Amniotic stem cell (primary cell): ENCODE data around the gene MS4A15.
"Not testable (repeated sequence)": the region's sequence is repeated elsewhere in the genome, so short reads cannot be mapped to it uniquely, and the experiment has no call there.

Experiments
- DNase-seq: peaks from one replicate; lab custom pipeline; 2025; lab: John Stamatoyannopoulos, UW

The MS4A15 gene

DNA sequence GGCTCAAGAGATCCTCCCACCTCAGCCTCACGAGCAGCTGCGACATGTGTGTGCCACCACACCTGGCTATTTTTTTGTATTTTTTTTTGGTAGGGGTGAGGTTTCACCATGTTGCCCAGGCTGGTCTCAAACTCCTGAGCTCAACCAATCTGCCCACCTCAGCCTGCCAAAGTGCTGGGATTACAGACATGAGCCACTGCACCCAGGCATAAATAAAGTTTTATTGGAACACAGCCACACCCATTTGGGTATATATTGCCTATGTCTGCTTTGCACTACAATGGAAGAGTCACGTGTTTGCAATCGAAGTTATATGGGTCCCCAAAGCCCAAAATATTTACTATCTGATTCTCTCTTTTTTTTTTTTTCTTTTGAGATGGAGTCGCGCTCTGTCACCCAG is 1.8 kb upstream of the MS4A15 start:
- DNase-seq = no peak

DNA sequence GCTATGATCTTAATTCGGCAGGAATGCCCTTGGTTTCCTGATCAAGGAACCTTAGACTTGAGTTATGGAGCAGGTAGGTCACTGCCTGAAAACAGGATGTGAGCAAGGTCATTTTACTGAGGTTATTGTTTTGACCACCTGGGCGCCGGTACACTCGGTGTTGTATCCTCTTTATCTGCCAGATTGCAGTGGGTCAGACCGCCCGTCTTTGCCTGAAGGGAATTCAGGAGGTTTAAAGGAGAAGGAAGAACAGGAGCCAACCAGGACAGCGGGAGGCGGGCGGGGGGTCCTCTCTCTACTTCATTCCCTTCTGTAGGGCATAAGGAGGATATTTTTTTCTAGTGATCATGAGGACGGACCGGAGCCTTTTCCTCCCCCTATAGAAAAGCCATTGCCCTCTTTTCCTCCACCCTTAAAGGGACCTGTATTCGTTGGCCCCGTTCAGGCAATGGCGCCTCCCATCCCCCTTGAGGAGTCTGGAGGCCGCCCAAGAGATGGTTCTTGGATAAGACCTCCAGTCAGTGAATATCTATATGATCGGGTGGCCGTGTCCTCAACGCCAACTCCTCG is 649 bp downstream of the MS4A15 start:
- no peak for DNase-seq

DNA sequence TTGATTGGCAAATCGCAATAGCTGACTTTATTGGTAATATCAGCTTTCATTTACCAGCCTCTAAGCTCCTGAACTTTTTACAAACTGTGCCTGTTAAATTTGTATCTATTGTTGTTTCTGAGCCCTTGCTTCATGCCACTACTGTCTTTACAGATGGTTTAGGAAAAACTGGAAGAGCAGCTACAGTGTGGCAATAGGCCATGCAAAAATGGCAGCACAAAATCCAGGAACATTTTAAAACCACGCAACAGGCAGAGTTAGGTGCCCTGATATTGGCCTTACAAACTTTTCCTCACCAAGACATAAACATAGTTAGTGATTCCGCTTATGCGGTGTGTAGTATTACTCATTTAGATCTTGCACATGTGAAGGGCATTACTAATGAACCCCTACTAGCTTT is 2.0 kb downstream of the MS4A15 start:
- not testable (repeated sequence) for DNase-seq

DNA sequence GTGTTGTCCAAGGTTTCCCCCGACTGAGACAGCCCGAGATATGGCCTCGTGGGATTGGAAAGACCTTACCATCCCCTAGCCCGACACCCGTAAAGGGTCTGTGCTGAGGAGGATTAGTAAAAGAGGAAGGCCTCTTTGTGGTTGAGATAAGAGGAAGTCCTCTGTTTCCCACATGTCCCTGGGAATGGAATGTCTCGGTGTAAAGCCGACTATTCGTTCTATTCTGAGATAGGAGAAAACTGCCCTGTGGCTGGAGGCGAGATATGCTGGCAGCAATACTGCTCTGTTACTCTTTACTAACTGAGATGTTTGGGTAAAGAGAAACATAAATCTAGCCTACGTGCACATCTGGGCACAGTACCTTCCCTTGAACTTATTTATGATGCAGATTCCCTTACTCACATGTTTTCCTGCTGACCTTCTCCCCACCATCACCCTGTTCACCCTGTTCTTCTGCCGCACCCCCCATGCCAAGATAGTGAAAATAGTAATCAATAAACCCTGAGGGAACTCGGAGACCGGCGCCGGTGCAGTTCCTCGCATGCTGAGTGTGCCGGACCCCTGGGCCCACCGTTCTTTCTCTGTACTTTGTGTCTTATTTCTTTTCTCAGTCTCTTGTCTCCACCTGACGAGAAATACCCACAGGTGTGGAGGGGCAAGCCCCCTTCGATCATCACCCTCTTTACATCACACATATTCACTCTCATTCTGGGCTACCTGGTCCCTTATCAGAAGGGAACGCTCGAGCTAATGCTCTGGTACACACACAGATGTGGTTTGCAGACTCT is 3.0 kb downstream of the MS4A15 start:
- DNase-seq = not testable (repeated sequence)

DNA sequence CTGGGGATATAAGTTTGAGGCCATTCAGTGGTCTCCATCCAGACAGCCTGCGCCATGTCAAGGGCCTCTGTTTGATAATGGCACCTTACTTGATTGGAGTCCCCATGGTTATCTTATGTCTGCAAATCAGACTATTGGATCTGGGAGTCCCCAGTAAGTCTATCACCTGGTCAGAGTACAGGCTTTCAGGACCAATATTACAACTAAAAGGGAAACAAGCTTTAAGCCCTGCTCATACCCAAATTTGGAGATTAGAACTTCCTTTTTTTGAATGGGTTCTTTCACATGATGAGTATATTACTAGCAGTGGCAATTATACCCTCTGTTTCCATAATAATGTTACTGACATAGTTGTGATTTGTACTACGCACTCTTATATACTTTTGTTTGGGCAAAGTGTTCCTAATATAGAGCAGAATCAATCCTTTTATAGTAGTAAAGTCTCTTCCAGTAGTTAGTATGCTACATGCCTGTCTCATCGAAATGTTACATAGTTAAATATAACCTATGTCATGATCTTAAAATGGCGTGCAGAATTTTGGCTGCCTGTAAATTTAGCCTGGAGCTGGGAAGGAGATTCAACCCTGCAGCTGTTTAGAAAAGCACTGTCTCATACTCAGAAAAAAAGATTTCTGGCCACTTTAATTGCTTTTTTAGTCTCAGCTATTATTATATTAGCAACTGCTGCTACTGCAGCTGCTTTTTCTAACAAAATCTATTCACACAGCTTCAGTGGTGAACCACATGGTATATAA is 4.9 kb downstream of the MS4A15 start:
- no peak for DNase-seq

DNA sequence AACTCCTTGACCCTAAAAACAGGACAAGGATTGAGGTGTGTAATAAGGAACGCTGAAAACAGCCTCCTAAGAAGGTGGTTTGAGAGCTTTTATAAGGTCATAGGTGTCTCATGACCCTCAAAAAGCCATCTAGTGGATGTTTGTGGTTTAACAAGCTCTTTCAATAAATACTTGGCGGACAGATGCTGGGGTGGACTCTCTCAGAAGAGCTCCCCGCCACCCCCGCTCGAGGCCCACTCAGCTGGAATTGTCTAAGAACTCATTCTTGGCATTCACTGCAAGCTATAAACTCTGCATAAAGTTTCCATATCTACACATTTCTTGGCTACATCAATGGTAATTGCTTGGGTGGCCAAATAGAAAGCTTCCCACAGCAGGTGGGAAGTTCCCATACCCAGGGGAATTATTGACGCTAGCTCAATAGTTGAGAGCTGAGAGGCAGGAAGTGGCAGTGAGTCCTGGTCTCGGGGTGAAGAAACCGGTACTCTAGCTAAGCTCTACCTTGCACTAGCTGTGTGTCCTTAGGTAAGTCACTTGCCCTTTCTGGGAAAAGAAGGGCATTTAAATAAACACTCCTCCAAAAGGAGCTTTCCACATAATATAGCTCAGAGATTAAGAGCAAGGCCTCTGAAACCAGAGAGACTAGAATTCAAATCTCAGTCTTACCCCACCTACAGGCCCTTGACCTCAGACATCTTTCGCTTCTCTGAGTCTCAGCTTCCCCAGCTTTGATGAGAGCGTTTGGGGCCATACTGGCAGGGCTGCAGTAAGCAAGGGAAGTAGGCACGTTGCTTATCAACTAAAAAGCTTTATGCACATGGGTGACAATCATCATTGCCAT is 6.4 kb downstream of the MS4A15 start:
- DNase-seq = no peak

DNA sequence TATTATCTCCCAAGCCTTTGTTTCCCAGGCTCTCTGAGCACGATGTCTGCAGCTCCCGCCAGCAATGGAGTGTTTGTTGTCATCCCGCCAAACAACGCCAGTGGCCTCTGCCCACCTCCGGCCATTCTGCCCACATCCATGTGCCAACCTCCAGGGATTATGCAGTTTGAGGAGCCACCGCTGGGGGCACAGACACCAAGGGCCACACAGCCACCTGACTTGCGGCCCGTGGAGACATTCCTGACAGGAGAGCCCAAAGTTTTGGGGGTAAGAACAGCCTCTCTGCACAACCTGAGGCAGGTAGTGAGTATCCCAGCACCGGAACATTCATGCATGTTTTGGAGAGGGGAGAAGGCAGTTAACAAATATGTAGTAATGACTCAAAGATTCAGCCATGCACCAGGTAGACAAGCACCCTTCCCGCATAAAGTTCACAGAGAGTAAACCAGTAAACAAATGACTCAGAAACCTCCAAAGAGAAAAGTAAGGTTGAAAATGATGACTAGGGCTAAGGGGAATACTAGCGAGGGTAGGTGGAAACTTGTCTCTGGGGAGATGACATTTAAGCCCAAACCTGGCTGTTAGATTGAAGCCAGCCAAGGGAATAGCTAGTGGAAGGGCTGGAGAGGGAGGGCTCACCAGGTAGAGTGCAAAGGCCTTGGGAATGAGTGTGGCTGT is 7.2 kb downstream of the MS4A15 start:
- DNase-seq = no peak

DNA sequence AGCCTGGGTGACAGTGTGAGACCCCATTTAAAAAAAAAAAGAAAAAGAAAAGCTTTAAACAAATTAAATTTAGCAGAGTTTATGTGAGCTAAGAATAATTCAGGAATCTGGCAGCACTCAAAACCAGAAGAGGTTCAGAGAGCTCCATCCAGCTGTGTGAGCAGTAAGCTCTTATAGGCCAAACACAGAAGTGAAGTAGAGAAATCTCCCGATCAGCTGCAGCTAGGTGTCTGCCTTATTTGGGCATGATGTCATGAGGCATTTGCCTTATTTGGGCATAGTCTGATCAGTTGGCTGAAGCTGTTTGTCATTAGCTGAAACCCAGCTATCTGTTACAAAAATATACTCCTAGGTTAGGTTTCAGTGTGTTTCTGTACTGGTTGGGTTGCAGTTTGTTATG is 8.2 kb downstream of the MS4A15 start:
- no peak for DNase-seq

DNA sequence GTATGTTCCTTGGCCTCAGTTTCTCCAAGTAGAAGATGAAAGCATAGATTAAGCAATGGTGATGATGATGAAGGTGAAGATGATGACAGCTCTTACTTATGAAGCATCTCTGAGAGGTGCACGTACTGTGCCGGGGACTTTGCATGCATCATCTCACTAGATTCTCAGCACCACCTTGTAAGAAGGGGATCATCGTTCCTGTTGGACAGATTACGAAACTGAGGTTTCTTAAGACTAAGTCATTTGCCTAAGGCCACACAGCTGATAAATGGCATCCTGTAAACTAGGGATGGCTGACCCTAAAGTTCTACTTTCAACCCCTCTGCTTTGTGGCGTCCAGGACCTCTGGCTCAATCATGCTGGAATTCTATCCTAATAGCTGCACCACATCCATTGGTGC is 8.7 kb downstream of the MS4A15 start:
- DNase-seq = no peak

DNA sequence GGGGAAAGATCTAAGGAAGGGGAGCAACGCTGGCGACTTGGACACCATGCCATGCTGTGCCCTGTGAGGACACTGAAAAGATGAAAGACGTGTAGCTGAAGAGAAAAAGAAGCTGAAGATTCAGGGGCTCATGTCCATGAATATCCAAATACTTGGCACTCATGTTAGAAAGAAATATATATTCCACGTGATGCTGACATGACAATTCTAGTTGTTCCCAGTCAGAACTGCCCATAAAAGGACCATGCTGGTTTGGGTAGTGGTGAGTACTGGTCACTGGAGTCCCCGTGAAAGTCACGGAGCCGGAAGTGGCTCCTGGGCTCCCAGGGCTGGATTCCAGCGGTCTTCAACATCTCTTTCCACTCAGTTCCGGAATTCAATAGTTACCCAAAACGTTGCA is 9.9 kb downstream of the MS4A15 start:
- DNase-seq = no peak

DNA sequence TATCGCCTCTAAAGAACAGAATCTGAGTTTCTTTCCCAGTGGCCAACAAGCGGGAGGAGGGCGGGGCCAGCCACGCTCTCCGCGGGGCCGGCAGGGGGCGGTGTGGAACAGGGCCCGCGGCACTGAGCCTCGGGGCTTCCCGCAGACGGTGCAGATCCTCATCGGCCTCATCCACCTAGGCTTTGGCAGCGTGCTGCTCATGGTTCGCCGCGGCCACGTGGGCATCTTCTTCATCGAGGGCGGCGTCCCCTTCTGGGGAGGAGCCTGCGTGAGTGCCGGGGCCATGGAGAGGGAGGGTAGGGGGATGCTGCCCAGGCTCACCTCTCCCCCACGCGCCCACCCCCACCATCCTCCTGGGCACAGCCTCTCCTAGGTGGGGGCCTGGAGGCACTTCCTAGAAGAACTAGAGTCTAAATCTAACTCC is 10.7 kb downstream of the MS4A15 start:
- no peak for DNase-seq

DNA sequence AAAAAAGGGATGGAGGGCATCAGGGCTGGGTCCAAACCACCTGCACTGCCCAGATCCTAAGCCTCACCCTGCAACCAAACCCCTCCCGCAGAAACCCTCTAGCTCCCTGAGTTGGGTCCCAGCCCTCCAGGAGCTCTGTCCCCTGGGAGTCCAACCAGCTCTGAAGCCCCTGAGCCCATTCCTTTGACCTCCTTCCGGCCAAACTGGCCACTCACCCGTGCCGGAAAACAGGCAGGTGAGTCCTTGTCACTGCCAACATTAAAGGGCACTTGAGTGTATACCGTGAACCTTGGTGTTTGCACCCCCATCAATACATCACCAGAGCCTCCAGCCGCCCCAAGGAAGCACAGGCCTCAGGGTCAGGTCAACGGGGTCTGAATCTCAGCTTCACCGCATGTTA is 11.5 kb downstream of the MS4A15 start:
- DNase-seq = no peak

DNA sequence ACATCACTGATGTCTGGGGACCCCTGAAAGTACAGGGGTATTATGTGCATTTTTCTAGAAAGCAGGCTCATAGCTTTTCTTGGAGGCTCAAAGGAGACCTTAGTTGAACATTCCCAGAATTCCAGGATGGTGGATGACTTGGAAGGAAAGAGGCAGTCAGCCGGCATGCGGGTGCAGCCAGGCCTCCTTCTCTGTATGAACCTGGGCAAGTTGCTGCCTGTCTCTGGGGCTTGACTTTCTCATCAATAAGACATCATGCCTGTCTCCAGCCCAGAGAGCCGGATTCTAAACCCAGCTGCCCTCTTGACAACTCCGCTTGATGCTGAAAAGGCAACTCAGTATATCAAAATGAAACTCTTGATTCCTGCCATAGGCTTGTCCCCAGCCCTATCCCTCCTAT is 12.6 kb downstream of the MS4A15 start:
- no peak for DNase-seq

DNA sequence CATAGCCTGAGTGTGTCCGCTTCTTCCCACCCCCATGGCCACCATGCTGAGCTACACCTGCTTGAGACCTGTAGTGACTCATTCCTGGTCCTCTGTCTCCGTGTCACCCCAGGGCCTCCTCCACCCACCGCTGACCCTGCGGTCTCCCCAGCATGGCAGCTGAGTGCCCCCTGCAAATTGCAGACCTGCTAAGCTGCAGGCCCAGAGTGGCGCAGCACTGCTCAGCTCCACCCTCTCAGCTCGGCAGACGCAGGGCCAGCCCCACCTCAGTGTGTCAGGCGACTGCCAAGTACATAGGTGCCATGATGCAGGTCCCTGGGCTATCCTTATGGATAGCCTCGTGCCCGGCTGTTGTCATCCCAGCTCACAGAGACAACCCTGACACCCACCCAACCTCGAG is 13.1 kb downstream of the MS4A15 start:
- no peak for DNase-seq

DNA sequence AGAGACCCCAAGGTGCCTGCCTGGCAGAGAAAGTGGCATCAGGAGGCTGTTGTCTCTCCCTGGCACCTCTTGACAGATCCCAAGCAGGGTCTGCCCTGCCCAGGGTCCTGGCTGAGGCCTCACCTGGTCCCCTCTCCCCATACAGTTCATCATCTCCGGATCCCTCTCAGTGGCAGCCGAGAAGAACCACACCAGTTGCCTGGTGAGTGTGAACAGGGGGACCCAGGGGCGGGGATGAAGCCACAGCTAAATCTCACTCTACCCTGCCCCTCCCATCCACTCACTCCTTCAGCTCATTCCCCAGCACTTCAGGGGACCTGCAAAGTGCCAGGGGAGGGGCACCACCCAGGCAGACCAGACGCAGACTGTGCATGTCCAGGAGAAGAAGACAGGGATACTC is 14.5 kb downstream of the MS4A15 start:
- no peak for DNase-seq

DNA sequence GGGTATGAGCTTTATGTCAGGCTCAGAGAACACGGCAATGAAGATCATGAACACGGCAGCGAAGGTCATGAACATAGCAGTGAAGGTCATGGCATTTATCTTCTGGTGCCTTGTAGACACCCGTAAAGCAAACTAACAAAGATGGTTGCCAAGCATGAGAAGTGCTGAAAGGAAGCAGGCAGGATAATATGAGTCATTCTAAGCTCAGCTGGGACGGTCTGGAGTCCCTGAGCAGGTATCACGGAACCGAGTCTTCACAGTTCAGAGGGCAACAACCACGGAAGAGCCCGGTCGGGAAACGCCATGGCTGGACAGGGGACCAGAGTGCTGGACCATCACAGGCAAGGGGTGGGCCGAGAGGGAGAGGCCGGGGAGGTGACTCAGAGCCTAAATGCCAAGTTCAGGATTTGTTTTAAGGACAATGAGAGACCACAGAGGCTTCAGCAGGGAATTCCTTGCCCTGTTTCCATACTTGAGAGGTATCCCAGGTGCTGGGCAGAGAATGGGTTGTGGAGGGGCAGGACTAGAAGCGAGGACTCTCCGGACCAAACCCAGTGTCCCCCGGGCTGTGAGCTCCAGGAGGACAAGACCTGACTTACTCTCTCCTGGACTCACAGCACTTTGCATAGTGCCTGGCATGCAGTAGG is 15.3 kb downstream of the MS4A15 start:
- no peak for DNase-seq

DNA sequence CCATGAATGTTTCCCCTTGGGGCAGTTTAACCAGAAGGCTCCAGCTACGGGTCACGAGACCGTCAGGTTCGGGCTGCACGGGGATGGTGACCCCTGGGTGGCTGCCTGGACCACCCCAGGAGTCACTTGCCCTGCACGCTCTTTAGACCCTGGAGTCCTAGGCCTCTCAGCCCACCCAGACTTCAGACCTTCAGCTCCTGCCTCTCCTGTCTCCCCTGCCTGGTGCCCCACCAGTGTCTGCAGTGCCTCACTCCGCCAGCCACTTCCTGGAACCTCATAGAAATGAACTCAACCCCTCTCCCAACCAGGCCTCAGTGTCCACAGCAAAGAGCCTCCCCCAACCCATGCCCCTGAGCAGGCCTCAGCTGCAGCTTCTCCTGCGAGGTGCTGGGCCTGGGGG is 16.0 kb downstream of the MS4A15 start:
- DNase-seq = no peak

DNA sequence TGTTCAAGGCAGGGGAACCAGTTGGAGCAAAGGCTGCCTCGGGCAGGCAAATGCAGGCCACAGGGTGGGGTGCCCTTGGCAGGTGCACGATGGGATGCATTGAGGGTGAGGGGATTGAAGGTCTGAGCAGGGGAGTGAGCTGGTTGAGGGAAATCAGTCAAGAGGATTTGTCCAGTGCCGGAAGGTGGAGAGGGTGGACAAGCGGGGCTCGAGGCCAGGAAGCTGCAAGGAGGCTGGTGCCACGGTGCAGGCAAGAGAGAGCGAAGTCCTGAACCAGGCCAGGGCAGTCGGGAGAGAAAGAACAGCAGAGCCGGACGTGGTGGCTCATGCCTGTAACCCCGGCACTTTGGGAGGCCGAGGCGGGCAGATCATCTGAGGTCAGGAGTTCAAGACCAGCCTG is 18.1 kb downstream of the MS4A15 start:
- DNase-seq = no peak

DNA sequence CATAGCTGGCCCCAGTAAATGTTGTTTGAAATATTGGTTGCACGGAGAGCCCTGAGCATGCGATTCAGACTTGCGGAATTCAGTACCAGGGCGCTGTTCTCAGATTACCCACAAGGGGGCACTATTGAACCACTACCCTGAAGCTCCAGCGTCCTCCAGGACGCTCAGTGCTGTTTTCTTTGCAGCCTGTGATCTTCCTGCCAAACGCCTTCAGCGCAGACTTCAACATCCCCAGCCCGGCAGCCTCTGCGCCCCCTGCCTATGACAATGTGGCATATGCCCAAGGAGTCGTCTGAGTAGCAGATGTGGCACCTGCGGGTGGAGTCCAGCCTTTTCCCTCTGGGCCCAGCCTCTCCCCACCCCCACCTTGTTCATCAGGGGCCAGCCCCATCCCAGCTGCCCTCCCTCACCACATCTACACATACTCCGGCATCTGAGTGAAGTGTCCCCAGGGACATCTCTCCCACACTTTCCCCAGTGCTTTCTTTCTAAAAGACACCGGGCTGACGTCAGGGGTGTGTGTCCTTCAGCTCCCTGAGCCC is 18.8 kb downstream of the MS4A15 start:
- DNase-seq = peak; percentile 32

DNA sequence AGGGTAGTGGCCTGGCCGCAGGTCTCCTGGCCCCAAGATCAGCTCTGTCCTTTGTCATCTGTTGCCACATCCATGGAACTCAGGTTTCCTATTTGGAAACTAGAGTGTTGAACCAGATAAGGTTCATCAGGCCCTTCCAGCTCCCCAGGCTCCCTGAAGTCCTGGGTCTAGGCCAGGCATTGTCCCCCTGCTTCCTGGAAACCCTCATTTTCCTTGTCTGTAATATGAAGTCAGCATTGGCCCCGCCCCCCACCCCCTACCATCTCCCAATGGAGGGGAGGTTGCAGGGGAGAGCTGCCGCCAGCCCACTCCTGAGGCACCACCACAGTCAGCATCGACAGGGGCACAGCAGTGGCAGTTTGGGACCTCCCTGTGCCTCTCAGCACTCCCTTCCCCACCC is 19.5 kb downstream of the MS4A15 start:
- DNase-seq = no peak

DNA sequence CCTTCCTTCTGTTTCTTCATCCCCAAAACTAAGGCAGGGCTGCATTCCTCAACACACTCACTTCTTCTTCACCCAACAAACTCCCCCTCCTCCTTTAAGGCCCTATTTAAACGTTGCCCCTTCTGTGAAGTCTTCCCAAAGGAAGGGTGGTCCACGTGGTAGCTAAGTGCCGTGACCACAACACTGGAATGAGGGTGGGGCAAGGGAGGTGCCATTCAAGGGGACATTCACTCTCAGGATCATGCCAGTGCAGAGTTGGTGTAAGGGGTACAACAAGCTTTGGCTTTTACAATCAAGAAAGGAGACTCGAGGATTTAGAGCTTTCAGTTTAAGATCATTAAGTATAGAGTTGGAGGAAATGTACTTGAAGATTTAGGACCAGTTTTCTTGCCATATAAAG is 20.4 kb downstream of the MS4A15 start:
- DNase-seq = no peak
